SH-SY5Y (cell line): ENCODE data around the gene RCVRN.

Source experiments
- GATA2 ChIP-seq: IDR thresholded peaks from 2 replicates; pipeline ENCODE4 v1.6.1; 2011; ENCODE audit warnings: mild to moderate bottlenecking, low read depth, low read length
- GATA3 ChIP-seq: IDR thresholded peaks from 2 replicates; pipeline ENCODE4 v1.6.1; 2011; ENCODE audit warnings: low read depth, mild to moderate bottlenecking, low read length, moderate library complexity

Gene RCVRN

GRCh38 chr17:9865586-9865985 lies 39.5 kb downstream of the RCVRN start:
- TF ChIP-seq GATA2 (no peak), GATA3 (no peak)

DNA sequence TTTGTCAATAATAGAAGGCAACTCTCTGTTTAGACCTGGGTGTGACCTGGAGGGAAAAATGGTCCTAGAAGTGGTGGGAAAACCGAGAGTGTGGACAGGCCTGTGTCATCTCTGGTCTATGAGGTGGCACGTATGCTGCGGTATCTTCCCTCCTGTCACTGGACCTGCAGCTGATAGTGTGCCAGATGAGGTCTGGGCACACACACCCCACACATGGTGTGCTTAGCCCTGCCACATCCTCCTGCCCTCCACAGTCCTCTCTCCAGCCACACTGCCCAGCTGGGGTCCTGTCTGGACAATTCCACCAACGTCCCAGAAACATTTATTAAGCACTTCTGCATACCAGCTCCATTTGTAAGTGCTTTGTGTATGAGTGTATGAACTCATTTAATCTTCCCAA lies 42.1 kb downstream of the RCVRN start:
- TF ChIP-seq GATA2 (no peak), GATA3 (no peak)

DNA sequence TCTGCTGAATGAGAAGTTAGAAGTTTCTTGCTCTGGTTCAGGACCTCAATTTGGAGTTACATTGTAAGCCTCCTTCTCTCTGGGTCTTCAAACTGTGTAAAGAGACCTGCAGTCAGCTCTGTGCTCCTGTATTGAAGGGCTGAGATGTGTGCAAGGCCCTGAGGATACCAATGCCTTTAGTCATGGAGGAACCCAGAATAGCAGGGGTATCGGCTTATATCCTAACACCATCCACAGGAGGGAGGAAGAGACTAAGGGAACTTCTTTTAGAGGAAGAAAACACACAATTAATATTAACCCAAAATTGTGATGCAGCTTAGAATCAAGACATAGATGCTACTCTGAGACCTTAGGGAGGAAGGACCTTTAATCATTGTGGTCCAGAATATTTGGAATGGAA lies 42.9 kb downstream of the RCVRN start:
- TF ChIP-seq GATA3: no peak
- no peak for TF ChIP-seq GATA2

DNA sequence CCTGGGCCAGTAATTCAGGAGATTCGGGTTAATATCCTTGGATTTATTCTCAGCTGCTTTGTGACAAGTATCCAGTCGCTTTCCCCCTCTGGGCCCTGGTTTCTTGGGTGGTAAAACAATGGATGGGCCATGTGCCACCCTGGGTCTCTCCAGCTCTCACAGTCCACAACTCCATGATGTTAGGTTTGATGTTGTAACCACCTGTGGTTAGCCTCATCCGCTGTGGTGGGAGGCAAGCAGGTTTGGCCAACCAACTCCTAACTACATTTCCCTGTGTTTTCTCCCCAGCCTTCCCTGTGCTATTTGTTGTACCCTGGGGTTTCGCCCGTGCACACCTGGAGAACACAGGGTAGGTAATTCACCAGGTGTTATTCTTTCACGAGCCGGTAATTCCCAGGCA lies 44.2 kb downstream of the RCVRN start:
- TF ChIP-seq GATA3 (no peak), GATA2 (no peak)

DNA sequence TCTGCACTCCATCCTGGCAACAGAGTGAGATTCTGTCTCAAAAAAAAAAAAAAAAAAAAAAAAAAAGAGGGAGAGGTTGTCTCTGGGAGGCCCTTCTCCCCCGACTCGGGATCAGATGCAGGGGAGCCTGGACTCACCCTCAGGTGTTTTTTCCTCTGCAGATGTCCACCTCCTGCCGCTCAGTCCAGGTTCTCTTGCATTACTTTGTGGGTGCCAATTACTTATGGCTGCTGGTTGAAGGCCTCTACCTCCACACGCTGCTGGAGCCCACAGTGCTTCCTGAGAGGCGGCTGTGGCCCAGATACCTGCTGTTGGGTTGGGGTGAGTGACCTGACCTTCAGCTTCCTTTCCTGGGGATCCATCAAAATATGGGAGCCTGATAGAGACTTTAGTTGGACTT lies 45.3 kb downstream of the RCVRN start:
- TF ChIP-seq GATA3 (no peak), GATA2 (no peak)

GRCh38 chr17:9855036-9855435 lies 50.0 kb downstream of the RCVRN start:
- TF ChIP-seq GATA3 (no peak), GATA2 (no peak)

DNA sequence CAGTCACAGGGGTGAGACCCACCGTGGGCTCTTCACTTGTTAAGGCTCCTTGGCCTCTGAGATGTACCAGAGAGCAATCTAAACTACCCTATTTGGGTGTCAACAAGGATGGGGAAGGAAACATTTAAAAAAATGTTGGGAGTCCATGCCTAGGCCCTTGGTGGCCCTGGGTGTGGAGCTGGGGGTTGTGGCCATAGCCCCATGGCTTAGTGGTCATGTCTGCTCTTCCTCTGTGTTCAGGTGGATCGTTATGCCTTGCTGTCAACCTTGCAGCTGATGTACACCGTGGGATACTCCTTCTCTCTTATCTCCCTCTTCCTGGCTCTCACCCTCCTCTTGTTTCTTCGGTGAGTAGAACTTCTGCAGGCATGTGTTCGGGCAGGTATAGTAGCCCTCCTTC lies 50.8 kb downstream of the RCVRN start:
- TF ChIP-seq GATA3: no peak
- TF ChIP-seq GATA2: no peak

- no peak for TF ChIP-seq GATA2
- no peak for TF ChIP-seq GATA3
Observed at GRCh38 chr17:9850151-9850550, 54.9 kb downstream of the RCVRN start.
